ENCODE results near the gene LRRC49.
"Not testable (repeated sequence)": the region's sequence is repeated elsewhere in the genome, so short reads cannot be mapped to it uniquely, and the experiment has no call there.

GRCh38 chr15:70871490-70871889, 21.1 kb upstream of the LRRC49 start:
- not testable (repeated sequence) for TF ChIP-seq CTCF (IDR thresholded peaks at IDR 0.05; ENCODE audit: insufficient read depth, low read depth, low read length); EZH2 (IDR thresholded peaks at IDR 0.05; ENCODE audit: insufficient read depth, low read length)

All from astrocyte (in vitro differentiated cells and primary cell).